ENCODE results near the gene SH3RF3.

The SH3RF3 gene

DNA sequence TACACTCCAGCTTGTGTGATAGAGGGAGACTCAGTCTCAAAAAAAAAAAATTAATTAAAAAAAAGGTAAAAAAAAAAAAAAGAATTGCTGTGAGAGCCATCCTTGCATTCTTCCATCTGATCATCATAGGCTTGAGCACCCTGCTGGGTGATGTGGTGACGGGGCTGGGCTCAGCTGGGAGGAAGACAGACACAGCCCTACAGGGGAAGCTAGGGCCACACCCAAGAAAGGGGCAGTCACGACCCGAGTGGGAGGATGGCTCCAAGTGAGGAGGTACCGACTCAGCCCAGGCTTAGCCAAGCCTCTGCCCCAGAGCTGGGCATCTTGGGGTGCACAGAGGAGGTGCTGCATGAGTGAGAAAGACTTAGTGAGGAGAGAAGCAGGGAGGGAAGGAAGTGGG, 165.5 kb downstream of the SH3RF3 start:
- H3K9ac ChIP-seq: peak overlapping the region in 6 of 11 experiments; percentile 29 to 75 (median 68); a peak in 9 of 22 replicates
- peaks cover 0 to 27% (median 14%) of the 10 kb centered on the region in 11 experiments; a peak in 16 of 22 replicates for H3K36me3 ChIP-seq
- peak overlapping the region in 1 of 10 experiments; percentile 1; a peak in 4 of 20 replicates for H3K4me3 ChIP-seq
- peaks cover 18 to 32% (median 21%) of the 10 kb centered on the region in 11 experiments for H3K9me3 ChIP-seq (replicated peaks in 1 of 11)
- H3K4me1 ChIP-seq: peaks cover 44 to 70% (median 53%) of the 10 kb centered on the region in 10 experiments
- no peaks in the 10 kb centered on the region for H3K27me3 ChIP-seq
- no peak for TF ChIP-seq Cebpa-rat (IDR thresholded peaks at IDR 0.05)
- H4K20me1 ChIP-seq: peaks cover 34 to 96% (median 77%) of the 10 kb centered on the region in 11 experiments; a peak in 21 of 22 replicates
- H3K4me2 ChIP-seq: peak overlapping the region; percentile 37 to 92 (median 84)
- peak overlapping the region in 8 of 11 experiments; percentile 37 to 88 (median 76); a peak in 16 of 22 replicates for H3K27ac ChIP-seq

DNA sequence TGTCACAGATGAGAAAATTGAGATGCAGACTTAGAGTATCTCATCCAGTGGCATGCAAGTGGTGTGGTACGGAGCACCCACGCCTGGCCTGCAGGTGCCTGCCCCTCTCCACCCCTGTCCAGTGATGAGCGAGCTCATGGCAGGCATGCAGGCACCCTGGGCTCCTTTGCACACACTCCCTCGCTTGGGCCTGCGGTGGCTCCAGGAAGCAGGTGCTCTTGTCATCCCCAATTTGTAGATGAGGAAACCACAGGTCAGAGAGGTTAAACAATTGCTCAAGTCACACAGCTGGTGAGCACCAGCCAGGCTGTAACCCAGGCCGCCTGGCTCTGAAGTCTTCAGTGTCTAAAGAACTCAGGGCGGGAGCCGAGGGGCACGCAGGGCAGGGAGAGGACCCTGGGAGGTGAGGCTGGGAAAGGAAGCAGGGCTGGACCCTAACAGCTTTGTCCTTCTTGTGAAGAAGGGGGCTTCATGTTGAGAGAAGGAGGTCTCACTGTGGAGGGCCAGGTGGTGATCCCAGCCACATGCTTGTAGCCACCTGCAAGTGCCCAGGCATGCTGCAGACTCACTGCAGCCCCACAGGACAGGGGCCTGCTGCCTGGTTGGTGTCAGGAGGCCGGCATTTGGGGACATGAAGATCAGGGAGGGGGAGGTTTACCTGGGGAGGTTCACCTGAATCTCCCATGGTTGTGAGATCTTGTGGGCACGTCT, 166.2 kb downstream of the SH3RF3 start:
- Histone ChIP-seq H3K9me3 (replicated peaks in 1 of 11) (peaks cover 18 to 32% (median 21%) of the 10 kb centered on the region in 11 experiments), H3K9ac (peak overlapping the region in 8 of 11 experiments; percentile 14 to 75 (median 66); a peak in 13 of 22 replicates), H3K4me1 (peaks cover 51 to 77% (median 60%) of the 10 kb centered on the region in 10 experiments), H3K36me3 (peaks cover 0 to 27% (median 14%) of the 10 kb centered on the region in 11 experiments; a peak in 16 of 22 replicates), H4K20me1 (peaks cover 39 to 96% (median 79%) of the 10 kb centered on the region in 11 experiments; a peak in 21 of 22 replicates), H3K27ac (peak overlapping the region in 8 of 11 experiments; percentile 55 to 88 (median 76); a peak in 16 of 22 replicates), H3K4me2 (peak overlapping the region; percentile 37 to 92 (median 84)), H3K27me3 (no peaks in the 10 kb centered on the region), H3K4me3 (no peak overlapping the region; a peak in 1 of 20 replicates)
- peak in 6 of 11 experiments; percentile 21 to 80 (median 56); a peak in 6 of 22 replicates for TF ChIP-seq Cebpa-rat (IDR thresholded peaks at IDR 0.05)

DNA sequence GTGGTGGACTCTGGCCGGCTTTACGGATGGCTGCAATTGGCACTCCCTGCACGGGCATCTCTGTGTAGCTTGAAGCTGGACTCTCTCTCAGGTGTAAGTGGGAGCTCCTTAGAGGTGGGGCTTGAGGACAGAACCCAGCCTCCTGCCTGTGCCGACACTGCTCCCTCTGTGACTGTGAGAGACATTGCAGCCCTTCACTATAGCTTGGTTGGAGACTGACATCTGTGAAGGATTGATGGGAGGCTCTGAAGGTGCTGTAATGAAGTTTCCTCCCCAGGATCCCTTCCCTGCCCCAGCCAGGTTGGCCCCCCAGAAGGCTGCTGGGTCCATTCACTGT, 166.7 kb downstream of the SH3RF3 start:
- Histone ChIP-seq H3K27me3 (no peaks in the 10 kb centered on the region), H3K4me1 (peaks cover 56 to 78% (median 65%) of the 10 kb centered on the region in 10 experiments), H4K20me1 (peaks cover 40 to 96% (median 79%) of the 10 kb centered on the region in 11 experiments; a peak in 21 of 22 replicates), H3K9ac (peak overlapping the region in 8 of 11 experiments; percentile 14 to 75 (median 66); a peak in 13 of 22 replicates), H3K4me2 (peak overlapping the region in 10 of 11 experiments; percentile 37 to 92 (median 84); a peak in 19 of 22 replicates), H3K36me3 (peaks cover 0 to 27% (median 12%) of the 10 kb centered on the region in 11 experiments; a peak in 16 of 22 replicates), H3K4me3 (no peak overlapping the region), H3K27ac (peak overlapping the region in 8 of 11 experiments; percentile 45 to 88 (median 76); a peak in 16 of 22 replicates), H3K9me3 (replicated peaks in 1 of 11) (peaks cover 18 to 32% (median 21%) of the 10 kb centered on the region in 11 experiments)
- TF ChIP-seq Cebpa-rat (IDR thresholded peaks at IDR 0.05): no peak

DNA sequence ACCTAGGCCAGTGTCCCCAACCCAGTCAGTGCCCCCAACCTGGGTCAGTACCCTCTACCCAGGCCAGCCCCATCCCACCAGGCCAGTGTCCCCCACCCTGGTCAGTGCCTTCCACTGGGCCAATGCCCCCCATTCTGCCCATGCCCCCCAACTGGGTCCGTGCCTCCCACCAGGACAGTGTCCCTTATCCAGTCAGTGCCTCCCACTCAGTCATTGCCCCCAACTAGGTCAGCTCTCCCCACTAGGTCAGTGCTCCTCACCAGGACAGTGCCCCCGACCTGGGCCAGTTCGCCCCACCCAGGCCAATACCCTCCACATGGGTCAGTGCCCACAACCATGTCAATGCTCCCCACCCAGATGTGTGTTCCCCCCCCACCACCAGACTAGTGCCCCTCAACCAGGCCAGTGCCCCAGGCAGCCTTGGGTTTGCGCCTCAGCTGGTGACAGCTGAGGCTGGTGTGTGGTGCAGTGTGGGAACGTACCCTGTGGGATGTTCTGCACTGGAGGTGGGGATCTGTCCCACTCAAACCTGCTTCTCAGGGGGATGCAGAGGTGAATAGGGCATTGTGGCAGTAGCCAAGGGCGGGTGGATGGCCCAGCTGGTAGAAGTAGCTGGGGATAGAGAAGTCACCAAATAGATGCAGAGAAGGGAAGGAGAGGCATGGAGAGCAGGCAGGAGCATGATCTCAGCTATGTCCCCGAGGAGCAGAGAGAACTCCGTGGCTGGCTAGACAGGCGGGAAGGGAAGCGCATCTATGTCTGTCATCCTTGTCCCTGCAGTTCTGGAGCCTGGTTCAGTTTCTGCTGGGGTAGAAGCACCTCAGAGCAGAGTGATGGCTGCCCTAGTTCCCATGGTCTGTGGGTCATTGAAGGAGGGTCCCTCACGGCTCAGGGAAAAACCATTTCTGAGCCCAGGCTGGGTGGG, 168.8 kb downstream of the SH3RF3 start:
- peaks cover 18 to 22% (median 20%) of the 10 kb centered on the region in 11 experiments for H3K9me3 ChIP-seq (replicated peaks in 1 of 11)
- no peaks in the 10 kb centered on the region for H3K27me3 ChIP-seq
- TF ChIP-seq Cebpa-rat (IDR thresholded peaks at IDR 0.05): no peak
- peaks cover 74 to 97% (median 84%) of the 10 kb centered on the region in 10 experiments for H3K4me1 ChIP-seq
- peaks cover 51 to 97% (median 90%) of the 10 kb centered on the region in 11 experiments; a peak in 21 of 22 replicates for H4K20me1 ChIP-seq
- H3K4me2 ChIP-seq: peak overlapping the region; percentile 59 to 92 (median 84)
- H3K9ac ChIP-seq: peak overlapping the region in 3 of 11 experiments; percentile 4 to 53 (median 52); a peak in 7 of 22 replicates
- peaks cover 0 to 19% (median 12%) of the 10 kb centered on the region in 11 experiments; a peak in 16 of 22 replicates for H3K36me3 ChIP-seq
- no peak overlapping the region; a peak in 1 of 20 replicates for H3K4me3 ChIP-seq
- H3K27ac ChIP-seq: peak overlapping the region in 8 of 11 experiments; percentile 12 to 88 (median 64); a peak in 10 of 22 replicates

DNA sequence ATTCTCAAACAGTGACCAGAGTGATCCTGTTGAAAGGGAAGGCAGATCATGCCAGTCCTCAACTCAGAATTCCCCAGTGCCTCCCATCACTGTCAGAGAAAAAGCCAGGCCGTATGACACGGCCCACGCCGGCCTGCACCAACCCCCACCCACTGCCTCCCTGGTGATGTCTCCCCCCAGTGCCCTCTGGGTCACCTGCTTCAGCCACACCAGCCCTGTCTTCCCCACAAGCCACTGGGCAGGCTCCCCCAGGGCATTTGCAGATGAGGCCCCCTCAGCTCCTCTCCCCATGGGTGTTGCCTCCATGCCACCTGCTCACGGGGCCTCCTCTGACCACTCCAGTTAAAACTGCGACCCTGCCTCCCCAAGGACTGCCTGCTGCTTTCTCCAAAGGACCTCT, 169.8 kb downstream of the SH3RF3 start:
- no peaks in the 10 kb centered on the region for H3K27me3 ChIP-seq
- peak overlapping the region in 8 of 11 experiments; percentile 25 to 88 (median 52); a peak in 13 of 22 replicates for H3K27ac ChIP-seq
- H3K4me3 ChIP-seq: peak overlapping the region in 1 of 10 experiments; percentile 8; a peak in 3 of 20 replicates
- peaks cover 51 to 97% (median 92%) of the 10 kb centered on the region in 11 experiments; a peak in 21 of 22 replicates for H4K20me1 ChIP-seq
- peaks cover 9 to 12% (median 10%) of the 10 kb centered on the region in 11 experiments for H3K9me3 ChIP-seq (replicated peaks in 1 of 11)
- TF ChIP-seq Cebpa-rat (IDR thresholded peaks at IDR 0.05): no peak
- H3K9ac ChIP-seq: peak overlapping the region in 5 of 11 experiments; percentile 15 to 53 (median 47); a peak in 9 of 22 replicates
- peaks cover 0 to 8% (median 4%) of the 10 kb centered on the region in 11 experiments; a peak in 15 of 22 replicates for H3K36me3 ChIP-seq
- H3K4me2 ChIP-seq: peak overlapping the region; percentile 59 to 92 (median 84)
- H3K4me1 ChIP-seq: peaks cover 82 to 99% (median 94%) of the 10 kb centered on the region in 10 experiments

DNA sequence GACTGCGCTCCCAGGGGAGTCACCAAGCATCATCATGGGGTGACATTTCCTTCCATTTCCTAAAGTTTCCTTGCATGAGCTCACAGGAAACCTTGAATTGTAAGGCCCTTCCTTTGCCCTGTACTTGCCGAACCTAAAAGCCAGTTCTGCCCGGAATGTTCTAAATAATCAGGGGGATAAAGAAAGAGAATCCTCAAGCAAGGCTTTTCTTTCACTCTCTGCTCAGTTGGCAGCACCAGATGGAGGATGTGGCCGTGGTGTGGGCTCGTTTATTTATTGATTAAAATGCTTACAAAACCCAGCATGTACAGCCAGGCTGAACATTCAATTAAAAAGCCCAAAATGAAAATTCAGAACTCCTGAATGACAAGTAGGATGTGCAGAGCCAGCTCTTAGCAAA, 170.5 kb downstream of the SH3RF3 start:
- Histone ChIP-seq H3K27me3 (no peaks in the 10 kb centered on the region), H3K4me1 (peaks cover 88 to 100% (median 100%) of the 10 kb centered on the region in 10 experiments), H3K36me3 (peaks cover 0 to 2% (median 0%) of the 10 kb centered on the region in 11 experiments; a peak in 1 of 22 replicates), H4K20me1 (peaks cover 51 to 100% (median 96%) of the 10 kb centered on the region in 11 experiments; a peak in 21 of 22 replicates), H3K9ac (peak overlapping the region in 6 of 11 experiments; percentile 5 to 53 (median 44); a peak in 8 of 22 replicates), H3K4me3 (0 out of 20 replicates have a peak overlapping the region, but pooled peaks of 1 of the 10 experiments have one; percentile 8), H3K9me3 (replicated peaks in 1 of 11) (peaks cover 2 to 5% (median 3%) of the 10 kb centered on the region in 11 experiments; a peak in 20 of 22 replicates), H3K4me2 (peak overlapping the region; percentile 59 to 92 (median 84)), H3K27ac (peak overlapping the region in 8 of 11 experiments; percentile 16 to 88 (median 52); a peak in 10 of 22 replicates)
- TF ChIP-seq Cebpa-rat (IDR thresholded peaks at IDR 0.05): no peak

DNA sequence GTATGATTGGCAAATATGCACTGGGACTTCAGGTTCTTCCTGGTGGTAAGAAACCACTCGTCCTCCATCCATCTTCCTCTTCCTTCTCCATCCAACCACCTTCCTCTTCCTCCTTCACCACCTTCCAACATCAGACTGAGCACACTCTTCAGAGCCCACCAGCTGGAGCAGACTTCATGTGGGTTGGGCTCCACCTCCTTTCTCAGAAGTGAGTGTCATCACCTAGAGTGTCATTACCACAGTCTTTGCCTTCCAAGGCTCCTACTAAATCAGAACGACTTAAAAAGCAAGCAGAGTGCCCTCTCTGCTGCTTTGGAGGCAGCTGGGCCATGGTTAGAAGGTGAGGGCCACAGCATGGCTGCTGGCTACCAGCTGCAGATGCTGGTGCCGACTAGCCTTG, 171.6 kb downstream of the SH3RF3 start:
- TF ChIP-seq Cebpa-rat (IDR thresholded peaks at IDR 0.05): no peak
- no peak overlapping the region for H3K4me3 ChIP-seq
- H4K20me1 ChIP-seq: peaks cover 43 to 100% (median 96%) of the 10 kb centered on the region in 11 experiments; a peak in 21 of 22 replicates
- H3K9ac ChIP-seq: peak overlapping the region in 4 of 11 experiments; percentile 11 to 51 (median 44); a peak in 3 of 22 replicates
- peak overlapping the region; percentile 59 to 92 (median 84) for H3K4me2 ChIP-seq
- H3K27me3 ChIP-seq: no peaks in the 10 kb centered on the region
- H3K4me1 ChIP-seq: peaks cover 88 to 100% (median 100%) of the 10 kb centered on the region in 10 experiments
- no peaks in the 10 kb centered on the region for H3K36me3 ChIP-seq
- H3K9me3 ChIP-seq (replicated peaks in 1 of 11): no peaks in the 10 kb centered on the region
- H3K27ac ChIP-seq: peak overlapping the region in 8 of 11 experiments; percentile 17 to 88 (median 34); a peak in 10 of 22 replicates

Measured in BLaER1 treated with 17β-estradiol and CSF1 and Interleukin-3, amounts not matched to agents 10 nM and 100 nM (cell line).